Body of pancreas (tissue), 4 donors: ENCODE results near the gene NCOA1.

Experiments used
- POLR2A ChIP-seq, 3 donors: fragments of 450-650 bp; IDR thresholded peaks; one replicate each; pipeline ENCODE4 v1.6.1; 2016; ENCODE audit warnings: antibody characterized with exemption in 3 of 3, mild to moderate bottlenecking in 2 of 3
- TF ChIP-seq, protein P1 (sequence below), 7 experiments: fragments of 450-650 bp in 4 of 7; fragments of 200-600 bp in 3 of 7; sonication (generic) in 3 of 7; IDR thresholded peaks; one replicate each; pipeline ENCODE4 v1.5.1; 2016 to 2019; ENCODE audit warnings: antibody characterized with exemption in 7 of 7

DNA sequence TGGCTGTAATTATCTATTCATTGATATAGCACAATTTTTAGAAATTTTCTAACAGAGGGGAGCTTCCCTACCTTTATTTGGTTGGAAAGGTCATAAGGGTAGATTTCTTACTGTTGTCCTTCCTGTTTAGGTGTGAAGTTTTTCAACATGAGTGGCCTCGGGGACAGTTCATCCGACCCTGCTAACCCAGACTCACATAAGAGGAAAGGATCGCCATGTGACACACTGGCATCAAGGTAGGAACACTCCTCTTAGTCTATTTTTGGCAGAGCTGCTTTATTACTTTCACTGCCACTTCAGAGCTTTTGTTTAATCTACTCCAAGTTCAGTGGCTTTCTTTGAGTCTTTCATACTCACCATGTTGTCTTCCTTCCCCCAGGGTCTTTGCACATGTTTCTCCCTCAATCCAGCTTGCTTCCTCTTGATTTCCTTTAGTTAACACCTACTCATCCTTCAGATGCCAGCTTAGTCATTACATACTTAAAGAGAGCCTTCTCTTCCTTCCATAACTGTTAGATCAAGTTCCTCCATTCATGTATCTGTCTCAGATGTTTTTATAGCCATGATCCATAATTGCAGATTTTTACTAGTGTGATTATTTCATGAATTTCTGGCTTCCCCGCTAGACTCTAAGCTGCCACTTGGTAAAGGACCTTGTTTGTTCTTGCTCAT is 167.6 kb downstream of the NCOA1 start:
- TF ChIP-seq, protein P1, sequence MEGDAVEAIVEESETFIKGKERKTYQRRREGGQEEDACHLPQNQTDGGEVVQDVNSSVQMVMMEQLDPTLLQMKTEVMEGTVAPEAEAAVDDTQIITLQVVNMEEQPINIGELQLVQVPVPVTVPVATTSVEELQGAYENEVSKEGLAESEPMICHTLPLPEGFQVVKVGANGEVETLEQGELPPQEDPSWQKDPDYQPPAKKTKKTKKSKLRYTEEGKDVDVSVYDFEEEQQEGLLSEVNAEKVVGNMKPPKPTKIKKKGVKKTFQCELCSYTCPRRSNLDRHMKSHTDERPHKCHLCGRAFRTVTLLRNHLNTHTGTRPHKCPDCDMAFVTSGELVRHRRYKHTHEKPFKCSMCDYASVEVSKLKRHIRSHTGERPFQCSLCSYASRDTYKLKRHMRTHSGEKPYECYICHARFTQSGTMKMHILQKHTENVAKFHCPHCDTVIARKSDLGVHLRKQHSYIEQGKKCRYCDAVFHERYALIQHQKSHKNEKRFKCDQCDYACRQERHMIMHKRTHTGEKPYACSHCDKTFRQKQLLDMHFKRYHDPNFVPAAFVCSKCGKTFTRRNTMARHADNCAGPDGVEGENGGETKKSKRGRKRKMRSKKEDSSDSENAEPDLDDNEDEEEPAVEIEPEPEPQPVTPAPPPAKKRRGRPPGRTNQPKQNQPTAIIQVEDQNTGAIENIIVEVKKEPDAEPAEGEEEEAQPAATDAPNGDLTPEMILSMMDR (IDR thresholded peaks at IDR 0.05), result no peak
- TF ChIP-seq POLR2A (IDR thresholded peaks at IDR 0.05), result no peak
